Ascending aorta (tissue), 2 donors: Measurements from ENCODE around the gene ARID5A. TPM values are rescaled to one million over a fixed set of nuclear protein-coding genes. Genes with fewer than 3 reads are reported as not detected.
A peak's percentile ranks its signal among the peaks of the same experiment; 100 is the strongest.
"Not testable (repeated sequence)": the region's sequence is repeated elsewhere in the genome, so short reads cannot be mapped to it uniquely, and the experiment has no call there.

Experiments used
- DNase-seq, 2 donors: peaks; one replicate each; pipeline ENCODE4 v3.0.0-alpha.2; 2019; ENCODE audit warnings: low spot score in 2 of 2
- H3K27ac ChIP-seq, 2 donors: fragments of 200-600 bp; sonication (generic); one replicate each; pipeline ENCODE4 v1.5.1; 2016 to 2017; ENCODE audit warnings: mild to moderate bottlenecking in 1 of 2
- H3K27me3 ChIP-seq: fragments of 200-600 bp; sonication (generic); one replicate; pipeline ENCODE4 v1.5.1; 2017
- H3K36me3 ChIP-seq, 2 donors: fragments of 200-600 bp; sonication (generic); one replicate each; pipeline ENCODE4 v1.5.1; 2016
- H3K4me1 ChIP-seq, 2 donors: fragments of 200-600 bp; sonication (generic); one replicate each; pipeline ENCODE4 v1.5.1; 2016 to 2017; ENCODE audit warnings: mild to moderate bottlenecking in 1 of 2
- H3K4me3 ChIP-seq, 2 donors: fragments of 200-600 bp; sonication (generic); one replicate each; pipeline ENCODE4 v1.5.1; 2016 to 2017; ENCODE audit warnings: mild to moderate bottlenecking in 1 of 2
- H3K9me3 ChIP-seq, 2 donors: fragments of 200-600 bp; sonication (generic); one replicate each; pipeline ENCODE4 v1.5.1; 2016
- CTCF ChIP-seq, 3 experiments: fragments of 200-600 bp in 2 of 3; fragments of 450-650 bp in 1 of 3; sonication (generic) in 2 of 3; IDR thresholded peaks; one replicate each; pipeline ENCODE4 v1.5.1; 2016 to 2019; ENCODE audit warnings: antibody characterized with exemption in 3 of 3, mild to moderate bottlenecking in 1 of 3, moderate library complexity in 1 of 3
- intact Hi-C: fragments of 100-400 bp; cut with DNase I; formaldehyde crosslinking; loops from one replicate; pipeline ENCODE4 v1.15.1; 2023
- total RNA-seq: library from RNA; depleted of rRNA; stranded (reverse); fragments of >200 nt; gene quantifications from one replicate; pipeline ENCODE4 v1.1.0, GENCODE V29; 2016

The ARID5A gene
- total RNA-seq, 1 donor from 2014 or later = 267 TPM

DNA sequence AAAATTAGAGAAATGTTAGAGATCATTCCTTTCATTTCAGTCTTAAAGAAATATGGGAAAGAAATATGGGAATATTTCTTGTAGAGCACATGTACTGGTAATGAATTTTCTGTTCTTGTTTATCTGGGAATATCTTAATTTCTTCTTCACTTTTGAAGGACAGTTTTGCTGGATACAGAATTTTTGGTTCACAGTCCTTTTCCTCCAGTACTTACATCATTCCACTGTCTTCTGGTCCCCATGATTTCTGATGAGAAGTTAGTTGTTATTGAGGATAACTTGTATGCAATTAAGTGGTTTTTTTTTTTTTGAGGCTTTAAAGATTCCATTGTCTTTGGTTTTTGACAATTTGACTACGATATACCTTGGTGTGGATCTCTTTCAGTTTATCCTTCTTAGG lies 42.4 kb upstream of the ARID5A start:
- Histone ChIP-seq H3K4me3 (no peak overlapping the region), H3K27me3 (no peaks in the 10 kb centered on the region), H3K4me1 (no peaks in the 10 kb centered on the region), H3K36me3 (no peaks in the 10 kb centered on the region), H3K27ac (no peak overlapping the region), H3K9me3 (peaks cover 8 to 20% of the 10 kb centered on the region in 2 donors)
- intact Hi-C loops = no loop called here
- no peak for DNase-seq
- no peak for TF ChIP-seq CTCF (IDR thresholded peaks at IDR 0.05)

GRCh38 chr2:96495982-96496629 lies 40.4 kb upstream of the ARID5A start:
- H3K4me3 ChIP-seq = no peak overlapping the region
- no peak for TF ChIP-seq CTCF (IDR thresholded peaks at IDR 0.05)
- H3K27me3 ChIP-seq = no peaks in the 10 kb centered on the region
- no peaks in the 10 kb centered on the region for H3K4me1 ChIP-seq
- intact Hi-C loops = no loop called here
- peak in 1 of 2 donors; percentile 30 for DNase-seq
- no peak overlapping the region for H3K27ac ChIP-seq
- H3K9me3 ChIP-seq = peaks cover 8 to 20% of the 10 kb centered on the region in 2 donors
- no peaks in the 10 kb centered on the region for H3K36me3 ChIP-seq

GRCh38 chr2:96498021-96498431 lies 38.5 kb upstream of the ARID5A start:
- Histone ChIP-seq H3K9me3 (peaks cover 8 to 20% of the 10 kb centered on the region in 2 donors), H3K36me3 (no peaks in the 10 kb centered on the region), H3K4me3 (no peak overlapping the region), H3K27me3 (no peaks in the 10 kb centered on the region), H3K4me1 (no peaks in the 10 kb centered on the region), H3K27ac (no peak overlapping the region)
- TF ChIP-seq CTCF (IDR thresholded peaks at IDR 0.05) = no peak
- DNase-seq = no peak
- intact Hi-C loops = no loop called here

- peak in 1 of 2 donors; percentile 31 for DNase-seq
- intact Hi-C loops = not testable (repeated sequence)
These were observed 37.9 kb upstream of the ARID5A start for GRCh38 chr2:96498611-96499010.

DNA sequence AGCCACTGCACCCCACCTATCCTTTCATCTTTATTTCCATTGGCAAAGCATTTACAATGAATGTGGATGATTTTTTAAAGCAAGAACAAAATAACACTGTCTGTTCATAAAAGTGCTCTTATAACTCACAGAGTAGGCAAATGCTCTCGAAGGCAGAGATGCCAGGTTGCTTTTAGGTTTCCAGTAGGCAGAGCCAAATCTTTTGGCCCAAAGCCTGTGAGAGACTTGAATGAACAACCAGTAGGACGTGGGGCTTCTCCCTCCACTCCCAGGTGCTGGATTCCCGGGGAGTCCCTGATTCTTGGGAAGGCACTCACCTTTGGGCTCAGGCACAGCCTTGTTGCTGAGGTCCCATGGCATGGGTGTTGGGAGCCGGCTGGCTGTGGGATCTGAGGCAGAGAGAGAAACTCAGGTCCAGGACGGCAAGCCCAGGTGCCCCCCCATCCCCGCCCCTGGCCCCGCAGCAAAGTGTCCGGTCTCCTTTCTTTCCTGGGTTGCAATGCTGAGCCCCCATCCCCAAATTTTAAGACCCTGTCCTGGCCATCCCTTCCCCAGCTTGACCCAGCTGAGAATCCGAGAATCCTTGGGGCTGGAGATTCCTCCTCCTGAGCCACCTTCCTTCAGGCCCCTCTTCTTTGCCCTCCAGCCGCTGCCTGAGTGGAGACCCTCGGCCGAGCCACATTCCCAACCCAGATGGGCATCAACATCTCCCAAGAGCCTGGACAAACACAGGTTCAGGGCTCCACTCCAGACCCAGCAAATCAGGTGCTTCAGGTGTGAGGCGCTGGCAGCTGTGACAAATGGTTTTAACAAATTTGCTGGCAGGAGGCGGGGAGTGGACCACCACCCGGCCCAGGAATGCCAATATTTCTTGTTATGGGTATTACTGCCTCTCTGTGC lies 37.2 kb upstream of the ARID5A start:
- Histone ChIP-seq H3K4me3 (no peak overlapping the region), H3K36me3 (no peaks in the 10 kb centered on the region), H3K4me1 (no peaks in the 10 kb centered on the region), H3K27me3 (no peaks in the 10 kb centered on the region), H3K9me3 (peaks cover 8 to 12% of the 10 kb centered on the region in 2 donors), H3K27ac (no peak overlapping the region)
- intact Hi-C loops = no loop called here
- no peak for TF ChIP-seq CTCF (IDR thresholded peaks at IDR 0.05)
- peak in 1 of 2 donors; percentile 59 for DNase-seq

More at GRCh38 chr2:96498611-96499010, 37.9 kb upstream of the ARID5A start:
- H3K27me3 ChIP-seq, H3K4me3 ChIP-seq, H3K4me1 ChIP-seq, H3K27ac ChIP-seq, H3K36me3 ChIP-seq: not testable (repeated sequence)
- peaks cover 8 to 19% of the 10 kb centered on the region in 2 donors for H3K9me3 ChIP-seq
